T-helper 1 cell treated with Interleukin-12 subunit alpha and Interleukin-12 subunit beta and Interleukin-4 antibody, amounts not matched to agents 30 μg/mL and 1 μg/mL, for 36 hours (primary cell): ENCODE results near the gene ORM1.

Source experiments
- H3K27ac Mint-ChIP-seq: one replicate; pipeline ENCODE4 v1.8.0; 2021; ENCODE audit warnings: mild to moderate bottlenecking, mixed read lengths
- H3K27me3 Mint-ChIP-seq: one replicate; pipeline ENCODE4 v1.8.0; 2021; ENCODE audit warnings: low read depth, mixed read lengths
- H3K36me3 Mint-ChIP-seq: one replicate; pipeline ENCODE4 v1.8.0; 2021; ENCODE audit warnings: low read depth, mixed read lengths
- H3K4me1 Mint-ChIP-seq: one replicate; pipeline ENCODE4 v1.8.0; 2021; ENCODE audit warnings: low read depth, mixed read lengths
- H3K4me3 Mint-ChIP-seq: one replicate; pipeline ENCODE4 v1.8.0; 2021; ENCODE audit warnings: mild to moderate bottlenecking, moderate library complexity, mixed read lengths
- H3K9me3 Mint-ChIP-seq: one replicate; pipeline ENCODE4 v1.8.0; 2021; ENCODE audit warnings: mixed read lengths

ORM1 gene

DNA sequence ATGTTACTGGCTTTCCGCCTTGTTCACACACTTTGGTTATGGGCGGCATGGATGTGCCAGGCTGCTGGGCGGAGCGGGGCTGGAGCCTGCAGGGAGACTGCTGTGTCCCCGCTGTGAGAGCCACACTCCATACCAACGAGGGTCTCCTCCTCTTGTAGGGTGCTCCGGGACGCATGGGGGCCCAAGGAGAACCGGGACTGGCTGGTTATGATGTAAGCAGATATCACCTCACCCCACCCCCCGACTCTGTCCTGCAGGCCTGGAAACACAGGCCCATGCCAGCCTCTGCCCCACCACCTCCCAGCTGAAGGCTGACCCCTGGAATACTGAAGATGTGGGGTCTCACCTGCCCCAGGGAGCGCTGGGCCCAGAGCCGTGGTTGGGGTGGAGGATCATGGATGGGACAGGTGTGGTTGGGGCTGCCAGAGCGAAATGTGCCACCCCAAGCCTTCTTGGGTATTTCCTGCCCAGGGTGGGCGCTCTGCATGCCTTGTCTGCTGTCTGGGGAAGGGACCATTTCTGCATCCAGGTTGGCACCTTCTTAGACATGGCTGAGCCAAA is 39.3 kb upstream of the ORM1 start:
- H3K27ac Mint-ChIP-seq, result no peak overlapping the region
- H3K36me3 Mint-ChIP-seq, result no peaks in the 10 kb centered on the region
- H3K4me3 Mint-ChIP-seq, result no peak overlapping the region
- H3K4me1 Mint-ChIP-seq, result no peaks in the 10 kb centered on the region
- H3K27me3 Mint-ChIP-seq, result no peaks in the 10 kb centered on the region
- H3K9me3 Mint-ChIP-seq, result no peaks in the 10 kb centered on the region

DNA sequence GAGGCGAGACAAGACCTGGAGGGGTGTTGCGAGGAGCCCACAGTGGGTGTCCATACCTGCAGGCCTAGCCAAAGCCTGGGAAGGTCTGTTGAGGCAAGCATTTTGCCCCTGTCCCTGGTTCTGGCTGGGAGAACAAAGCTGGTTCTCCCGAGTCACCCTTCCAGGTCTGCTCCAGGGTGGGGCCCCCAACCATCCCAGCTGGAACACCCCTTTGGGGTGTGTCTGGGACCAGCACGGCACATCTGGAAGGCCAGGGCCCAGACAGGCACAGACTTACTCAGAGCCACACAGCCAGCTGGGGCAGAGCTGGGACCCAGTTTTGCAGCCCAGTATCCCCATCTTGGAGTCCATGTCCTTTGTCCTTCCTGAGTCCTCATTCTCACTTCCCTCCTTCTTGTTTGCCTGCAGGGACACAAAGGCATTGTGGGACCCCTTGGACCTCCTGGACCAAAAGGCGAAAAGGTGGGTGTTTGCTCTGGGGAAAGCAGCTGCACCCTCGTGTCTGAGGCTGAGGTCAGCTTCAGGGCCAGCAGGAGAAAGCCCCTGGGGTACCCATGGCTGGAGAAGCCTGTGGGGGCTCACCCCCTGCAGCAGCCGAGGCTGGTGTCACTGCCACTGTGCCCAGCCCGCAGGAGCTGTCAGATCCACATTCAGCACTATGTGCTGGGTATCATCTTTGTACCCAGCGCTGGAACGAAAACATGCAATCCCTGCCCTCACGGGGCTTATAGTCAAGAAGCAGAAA is 38.4 kb upstream of the ORM1 start:
- Mint-ChIP-seq H3K4me1 (no peaks in the 10 kb centered on the region), H3K27ac (no peak overlapping the region), H3K4me3 (no peak overlapping the region), H3K27me3 (no peaks in the 10 kb centered on the region), H3K36me3 (no peaks in the 10 kb centered on the region), H3K9me3 (no peaks in the 10 kb centered on the region)

DNA sequence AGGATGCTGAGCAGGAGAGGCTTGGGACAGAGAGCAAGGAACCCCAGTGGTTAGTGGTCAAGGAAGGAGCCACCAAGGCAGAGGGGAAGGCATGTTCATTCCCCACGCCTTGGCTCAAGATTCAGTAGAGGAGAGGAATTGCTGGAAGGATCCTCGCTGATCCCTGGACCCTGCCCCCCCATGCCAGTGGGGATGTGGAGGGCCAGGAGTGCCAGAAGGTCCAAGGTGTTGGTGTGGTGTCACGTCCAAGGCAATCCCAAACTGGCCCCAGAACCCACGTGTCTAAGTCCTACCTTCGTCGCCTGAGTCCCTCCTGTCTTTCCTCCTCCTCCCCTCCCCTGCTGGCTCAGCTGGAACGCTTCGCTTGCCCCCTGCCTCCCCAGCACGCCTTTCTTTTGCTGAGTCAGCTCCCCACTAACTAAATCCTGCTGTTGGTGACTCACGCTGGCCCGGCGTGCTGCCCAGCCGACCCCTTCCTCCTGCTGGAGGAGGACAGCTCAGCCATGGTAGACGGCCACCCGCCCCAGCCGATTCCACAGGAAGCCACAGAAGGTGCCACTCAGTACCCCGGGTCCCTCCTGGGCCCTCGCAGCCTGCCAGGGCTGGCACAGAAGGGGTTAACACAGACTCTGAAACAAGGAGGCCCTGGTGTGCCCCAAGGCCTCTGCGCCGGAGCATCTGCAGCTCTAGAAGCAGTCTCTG is 37.6 kb upstream of the ORM1 start:
- H3K9me3 Mint-ChIP-seq, result no peaks in the 10 kb centered on the region
- H3K4me1 Mint-ChIP-seq, result no peaks in the 10 kb centered on the region
- H3K4me3 Mint-ChIP-seq, result no peak overlapping the region
- no peaks in the 10 kb centered on the region for H3K36me3 Mint-ChIP-seq
- H3K27ac Mint-ChIP-seq, result no peak overlapping the region
- no peaks in the 10 kb centered on the region for H3K27me3 Mint-ChIP-seq

- no peak overlapping the region for H3K27ac Mint-ChIP-seq
- H3K27me3 Mint-ChIP-seq, result no peaks in the 10 kb centered on the region
- H3K4me1 Mint-ChIP-seq, result peaks cover 2% of the 10 kb centered on the region
- H3K36me3 Mint-ChIP-seq, result no peaks in the 10 kb centered on the region
- H3K4me3 Mint-ChIP-seq, result no peak overlapping the region
- no peaks in the 10 kb centered on the region for H3K9me3 Mint-ChIP-seq
Measured at GRCh38 chr9:114286146-114286679, 36.7 kb upstream of the ORM1 start.

DNA sequence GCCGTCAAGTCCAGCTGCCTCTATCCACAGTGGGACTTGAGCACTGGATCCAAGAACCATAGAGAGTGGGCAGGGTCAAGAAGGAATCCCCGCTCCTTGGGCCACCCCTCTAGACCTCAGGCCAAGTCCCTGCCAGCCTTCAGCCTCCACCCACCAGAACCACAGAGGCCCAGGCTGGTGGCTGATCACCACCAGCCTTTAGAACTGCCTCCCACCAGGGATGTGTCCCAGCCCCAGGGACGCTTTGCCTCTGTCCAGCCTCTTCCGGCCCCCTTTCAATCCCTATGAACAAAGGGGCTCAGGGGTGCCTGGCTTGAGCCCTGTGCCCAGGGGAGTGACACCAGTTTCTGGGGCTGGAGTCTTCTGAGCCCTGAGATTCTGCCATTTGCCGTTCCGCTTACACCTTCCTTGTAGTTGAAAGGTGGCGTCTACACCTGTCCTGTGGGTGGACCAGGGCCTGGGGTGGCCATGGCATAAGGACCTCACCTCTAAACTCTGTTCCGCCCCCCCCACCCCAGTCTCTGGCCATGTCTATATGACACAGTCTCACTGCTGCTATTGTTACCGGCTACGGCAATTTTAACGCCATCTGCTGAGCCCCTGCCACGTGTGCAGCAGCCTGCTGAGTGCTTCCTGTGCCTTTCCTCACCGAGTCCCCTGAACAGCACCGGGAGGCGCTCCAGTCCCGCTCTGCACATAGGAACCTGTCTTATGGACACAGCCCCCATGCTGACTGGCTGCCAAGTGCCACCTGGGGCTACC is 35.7 kb upstream of the ORM1 start:
- Mint-ChIP-seq H3K9me3 (no peaks in the 10 kb centered on the region), H3K36me3 (no peaks in the 10 kb centered on the region), H3K4me1 (peaks cover 2% of the 10 kb centered on the region), H3K4me3 (no peak overlapping the region), H3K27me3 (no peaks in the 10 kb centered on the region), H3K27ac (no peak overlapping the region)

DNA sequence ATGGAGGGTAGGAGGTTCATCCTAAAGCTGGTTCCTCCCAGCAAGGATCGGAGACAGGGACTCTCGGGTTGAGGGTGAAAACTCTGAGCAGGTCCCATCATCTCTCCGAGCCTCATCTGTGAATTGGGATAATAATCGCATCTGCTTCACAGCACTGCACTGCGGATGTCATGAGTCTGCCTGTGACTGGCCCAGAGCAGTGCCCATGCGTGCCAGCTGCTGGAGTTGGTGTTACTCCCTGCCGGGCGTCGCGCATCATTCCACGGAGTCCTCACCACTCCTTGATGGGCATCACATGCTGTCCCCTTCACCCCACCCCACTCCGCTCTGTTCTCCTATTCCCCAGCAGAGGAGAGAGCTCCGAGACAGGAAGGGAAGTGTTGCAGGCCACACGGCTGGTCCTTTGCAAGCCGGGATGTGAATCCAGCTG is 35.1 kb upstream of the ORM1 start:
- Mint-ChIP-seq H3K27me3 (no peaks in the 10 kb centered on the region), H3K27ac (no peak overlapping the region), H3K36me3 (no peaks in the 10 kb centered on the region), H3K4me3 (no peak overlapping the region), H3K4me1 (peaks cover 2% of the 10 kb centered on the region), H3K9me3 (no peaks in the 10 kb centered on the region)

DNA sequence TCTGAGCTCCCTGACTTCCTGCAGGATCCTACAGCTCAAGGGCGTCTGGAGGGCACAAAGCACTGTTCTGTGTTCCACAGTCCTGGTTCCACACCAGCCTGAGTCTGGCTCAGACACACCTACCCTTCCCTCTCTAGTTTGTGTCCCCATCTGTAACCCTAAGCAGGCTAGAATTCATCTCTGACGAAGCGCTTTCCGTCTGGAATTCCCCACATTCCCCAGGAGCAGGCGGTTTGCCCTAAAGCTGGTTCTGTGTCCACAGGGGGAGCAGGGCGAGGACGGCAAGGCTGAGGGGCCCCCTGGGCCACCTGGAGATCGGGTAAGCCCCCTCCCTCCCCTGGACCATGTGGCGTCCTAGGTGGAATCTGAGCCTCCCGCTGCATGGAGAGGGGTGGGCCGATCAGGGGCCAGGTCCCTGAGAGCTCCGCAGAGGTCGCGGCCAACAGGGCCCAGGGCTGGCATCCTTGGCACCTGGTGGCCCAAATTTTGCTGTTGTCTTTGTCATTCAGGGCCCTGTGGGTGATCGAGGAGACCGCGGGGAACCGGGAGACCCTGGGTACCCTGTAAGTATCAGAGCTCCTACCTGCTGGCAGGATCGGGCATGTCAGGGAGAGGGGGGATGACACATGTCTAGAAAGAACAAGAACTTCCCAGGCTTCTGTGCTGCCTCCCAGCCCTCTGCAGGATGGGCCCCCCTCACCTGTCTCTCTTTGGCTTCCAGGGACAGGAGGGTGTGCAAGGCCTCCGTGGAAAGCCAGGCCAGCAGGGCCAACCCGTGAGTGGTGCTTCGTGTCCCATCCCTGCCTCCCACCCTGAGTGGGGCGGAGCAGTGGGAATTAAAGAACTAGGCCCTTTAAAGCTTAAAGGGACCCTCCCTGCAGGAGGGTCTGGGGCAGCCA is 34.5 kb upstream of the ORM1 start:
- Mint-ChIP-seq H3K36me3 (peaks cover 1% of the 10 kb centered on the region), H3K4me1 (peaks cover 2% of the 10 kb centered on the region), H3K27me3 (no peaks in the 10 kb centered on the region), H3K9me3 (no peaks in the 10 kb centered on the region), H3K4me3 (no peak overlapping the region), H3K27ac (no peak overlapping the region)

- H3K27ac Mint-ChIP-seq, result no peak overlapping the region
- H3K9me3 Mint-ChIP-seq, result no peaks in the 10 kb centered on the region
- peaks cover 2% of the 10 kb centered on the region for H3K4me1 Mint-ChIP-seq
- no peak overlapping the region for H3K4me3 Mint-ChIP-seq
- H3K36me3 Mint-ChIP-seq, result peaks cover 1% of the 10 kb centered on the region
- no peaks in the 10 kb centered on the region for H3K27me3 Mint-ChIP-seq
Measured at GRCh38 chr9:114289106-114289505, 33.8 kb upstream of the ORM1 start.

DNA sequence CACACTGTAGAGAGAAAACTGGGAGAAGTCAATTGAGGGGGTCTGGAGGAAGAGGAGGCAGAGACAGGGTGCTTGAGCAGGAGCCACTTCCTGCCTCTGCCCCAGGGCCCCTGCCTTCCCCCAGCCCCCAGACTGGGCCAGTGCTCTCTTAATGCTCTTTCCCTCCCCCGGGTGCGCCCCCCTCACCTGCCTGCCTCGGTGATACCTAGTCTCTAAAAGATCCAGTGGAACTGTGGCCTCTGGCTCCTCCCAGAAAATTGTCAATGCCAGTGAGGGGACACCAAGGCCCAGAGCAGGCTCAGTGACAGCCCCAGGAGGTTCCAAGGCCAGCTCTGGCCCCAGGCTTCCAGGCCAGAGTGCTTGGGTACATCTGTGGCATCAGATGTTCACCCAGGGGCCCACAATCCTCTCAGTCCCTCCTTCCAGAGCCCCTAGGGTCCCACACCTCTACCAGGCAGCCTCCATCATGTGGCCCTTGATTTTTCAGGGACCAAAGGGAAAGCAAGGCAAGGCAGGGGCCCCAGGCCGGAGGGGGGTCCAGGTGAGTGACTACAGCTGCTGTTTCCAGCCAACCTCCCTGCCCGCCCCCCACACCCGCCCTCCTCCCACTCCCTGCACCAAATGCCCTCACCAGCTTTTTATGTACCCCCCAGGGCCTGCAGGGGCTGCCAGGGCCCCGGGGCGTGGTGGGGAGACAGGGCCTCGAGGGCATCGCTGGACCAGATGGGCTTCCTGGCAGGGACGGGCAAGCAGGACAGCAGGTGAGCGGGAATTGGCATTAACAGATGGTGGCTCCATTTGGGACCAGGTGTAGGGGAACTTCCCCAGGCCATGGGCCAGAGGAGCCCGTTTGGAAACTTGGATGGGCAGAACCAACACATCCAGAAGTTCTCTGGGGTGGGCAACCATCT is 33.1 kb upstream of the ORM1 start:
- Mint-ChIP-seq H3K4me3 (no peak overlapping the region), H3K9me3 (peaks cover 5% of the 10 kb centered on the region), H3K4me1 (peaks cover 2% of the 10 kb centered on the region), H3K27me3 (no peaks in the 10 kb centered on the region), H3K27ac (no peak overlapping the region), H3K36me3 (peaks cover 5% of the 10 kb centered on the region)

GRCh38 chr9:114290561-114290986 is 32.3 kb upstream of the ORM1 start:
- no peak overlapping the region for H3K4me3 Mint-ChIP-seq
- H3K27me3 Mint-ChIP-seq, result no peaks in the 10 kb centered on the region
- peaks cover 7% of the 10 kb centered on the region for H3K36me3 Mint-ChIP-seq
- peaks cover 11% of the 10 kb centered on the region for H3K9me3 Mint-ChIP-seq
- no peak overlapping the region for H3K27ac Mint-ChIP-seq
- H3K4me1 Mint-ChIP-seq, result peaks cover 2% of the 10 kb centered on the region

DNA sequence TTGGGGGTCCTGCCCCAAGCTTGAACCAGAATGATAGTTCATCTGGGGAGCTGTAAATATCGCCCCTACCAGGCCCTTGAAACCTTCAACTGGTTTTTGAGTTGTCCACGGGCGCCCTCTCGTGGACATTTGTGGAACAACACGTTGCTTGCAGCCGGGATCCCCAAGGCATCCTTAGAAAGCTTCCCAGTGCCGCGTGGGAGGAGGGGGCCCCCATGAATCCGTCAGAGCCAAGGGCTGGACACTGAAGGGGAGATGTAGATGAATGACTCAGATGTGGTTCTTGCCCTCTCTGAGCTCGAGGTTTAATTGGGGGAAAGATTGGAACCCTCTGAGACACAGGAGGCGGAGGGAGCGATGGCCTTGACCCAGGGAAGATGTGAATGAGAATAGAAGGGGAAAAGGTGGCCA is 31.8 kb upstream of the ORM1 start:
- peaks cover 10% of the 10 kb centered on the region for H3K36me3 Mint-ChIP-seq
- H3K4me3 Mint-ChIP-seq, result no peak overlapping the region
- no peaks in the 10 kb centered on the region for H3K27me3 Mint-ChIP-seq
- H3K27ac Mint-ChIP-seq, result no peak overlapping the region
- peaks cover 2% of the 10 kb centered on the region for H3K4me1 Mint-ChIP-seq
- H3K9me3 Mint-ChIP-seq, result peaks cover 16% of the 10 kb centered on the region

DNA sequence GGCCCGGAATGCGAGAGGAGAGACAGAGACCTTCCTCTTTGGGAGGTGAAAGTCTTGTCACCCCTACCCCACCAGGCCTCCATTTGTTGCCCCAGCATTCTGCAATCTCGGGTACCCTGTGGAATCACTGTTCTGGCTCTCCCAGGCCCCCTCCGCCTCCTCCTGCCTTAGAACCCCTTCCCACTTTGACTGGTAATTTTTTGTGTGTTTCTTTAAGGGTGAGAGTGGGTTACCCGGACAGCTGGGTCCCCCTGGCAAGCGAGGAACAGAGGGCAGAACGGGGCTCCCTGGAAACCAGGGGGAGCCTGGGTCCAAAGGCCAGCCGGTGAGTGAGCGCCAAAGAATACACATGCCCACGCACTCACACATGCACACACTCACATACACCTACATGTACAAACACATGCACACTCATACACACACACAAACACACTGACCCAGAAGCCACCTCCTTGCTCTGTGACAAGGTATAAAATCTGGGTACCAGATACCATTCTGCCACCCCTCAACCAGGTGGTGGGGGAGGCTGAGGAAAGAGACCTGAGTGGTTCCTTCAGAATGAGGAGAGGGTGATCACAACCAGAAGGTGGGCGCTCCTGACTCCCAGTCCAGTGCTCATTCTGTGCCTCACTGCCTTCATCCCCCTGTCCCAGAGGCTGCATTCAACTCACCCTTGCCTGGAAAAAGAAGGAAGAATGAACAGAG is 30.9 kb upstream of the ORM1 start:
- H3K4me3 Mint-ChIP-seq, result no peak overlapping the region

More for the DNA sequence above, 30.9 kb upstream of the ORM1 start:
- Mint-ChIP-seq H3K27ac (no peak overlapping the region), H3K36me3 (peaks cover 10% of the 10 kb centered on the region), H3K27me3 (no peaks in the 10 kb centered on the region), H3K4me1 (peaks cover 2% of the 10 kb centered on the region), H3K9me3 (peaks cover 22% of the 10 kb centered on the region)
